DOHH2 (cell line): ENCODE measurements around the gene CHN2.

Experiments
- EZH2phosphoT487 ChIP-seq: fragments of 200-600 bp; sonication (generic); IDR thresholded peaks from 2 replicates; pipeline ENCODE4 v1.6.1; 2017; ENCODE audit warnings: borderline replicate concordance, mild to moderate bottlenecking, antibody characterized with exemption, low read length, moderate library complexity, mixed read lengths
- TF ChIP-seq, protein P1 (sequence below): fragments of 200-600 bp; sonication (generic); IDR thresholded peaks from one replicate; pipeline ENCODE4 v1.5.1; 2014; ENCODE audit warnings: antibody characterized with exemption, mild to moderate bottlenecking, low read depth, low read length; ENCODE audit not compliant: poor library complexity, severe bottlenecking

DNA sequence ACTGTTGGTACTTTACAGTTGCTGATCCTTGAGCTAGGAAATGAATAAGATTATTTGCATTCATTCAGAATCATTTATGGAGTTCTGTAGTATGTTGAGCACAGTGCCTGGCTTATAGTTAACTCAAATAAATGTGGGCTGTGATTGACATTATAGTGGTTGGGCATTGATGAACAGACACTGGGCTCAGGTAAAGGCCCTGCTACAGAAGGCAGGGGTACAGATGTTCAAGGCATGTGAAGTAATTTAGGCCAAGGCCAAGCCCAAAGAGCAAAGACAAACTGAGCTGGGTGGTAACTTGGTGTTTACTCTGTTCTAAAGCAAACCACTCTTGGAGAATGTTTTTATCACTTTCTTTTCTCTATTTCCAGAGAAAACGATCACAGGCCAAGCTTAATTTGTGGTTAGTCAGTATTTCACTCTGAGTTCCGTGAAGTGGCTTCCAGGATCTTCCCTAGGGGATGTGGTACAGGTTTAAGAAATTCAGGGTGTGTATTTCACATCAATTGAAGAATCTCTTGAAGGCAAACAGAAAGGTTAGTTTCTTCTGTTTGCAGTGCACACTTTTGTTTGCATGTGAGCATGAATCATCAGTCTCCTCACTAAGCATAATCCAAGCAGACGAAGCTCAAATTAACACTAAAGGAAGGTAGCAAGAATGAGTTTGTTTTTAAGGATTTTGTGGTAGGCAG, 255.1 kb downstream of the CHN2 start:
- TF ChIP-seq, protein P1, sequence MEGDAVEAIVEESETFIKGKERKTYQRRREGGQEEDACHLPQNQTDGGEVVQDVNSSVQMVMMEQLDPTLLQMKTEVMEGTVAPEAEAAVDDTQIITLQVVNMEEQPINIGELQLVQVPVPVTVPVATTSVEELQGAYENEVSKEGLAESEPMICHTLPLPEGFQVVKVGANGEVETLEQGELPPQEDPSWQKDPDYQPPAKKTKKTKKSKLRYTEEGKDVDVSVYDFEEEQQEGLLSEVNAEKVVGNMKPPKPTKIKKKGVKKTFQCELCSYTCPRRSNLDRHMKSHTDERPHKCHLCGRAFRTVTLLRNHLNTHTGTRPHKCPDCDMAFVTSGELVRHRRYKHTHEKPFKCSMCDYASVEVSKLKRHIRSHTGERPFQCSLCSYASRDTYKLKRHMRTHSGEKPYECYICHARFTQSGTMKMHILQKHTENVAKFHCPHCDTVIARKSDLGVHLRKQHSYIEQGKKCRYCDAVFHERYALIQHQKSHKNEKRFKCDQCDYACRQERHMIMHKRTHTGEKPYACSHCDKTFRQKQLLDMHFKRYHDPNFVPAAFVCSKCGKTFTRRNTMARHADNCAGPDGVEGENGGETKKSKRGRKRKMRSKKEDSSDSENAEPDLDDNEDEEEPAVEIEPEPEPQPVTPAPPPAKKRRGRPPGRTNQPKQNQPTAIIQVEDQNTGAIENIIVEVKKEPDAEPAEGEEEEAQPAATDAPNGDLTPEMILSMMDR, result no peak
- TF ChIP-seq EZH2phosphoT487, result no peak
